ENCODE data around the gene RBM23.
"Not testable (repeated sequence)": the region's sequence is repeated elsewhere in the genome, so short reads cannot be mapped to it uniquely, and the experiment has no call there.

Gene RBM23

DNA sequence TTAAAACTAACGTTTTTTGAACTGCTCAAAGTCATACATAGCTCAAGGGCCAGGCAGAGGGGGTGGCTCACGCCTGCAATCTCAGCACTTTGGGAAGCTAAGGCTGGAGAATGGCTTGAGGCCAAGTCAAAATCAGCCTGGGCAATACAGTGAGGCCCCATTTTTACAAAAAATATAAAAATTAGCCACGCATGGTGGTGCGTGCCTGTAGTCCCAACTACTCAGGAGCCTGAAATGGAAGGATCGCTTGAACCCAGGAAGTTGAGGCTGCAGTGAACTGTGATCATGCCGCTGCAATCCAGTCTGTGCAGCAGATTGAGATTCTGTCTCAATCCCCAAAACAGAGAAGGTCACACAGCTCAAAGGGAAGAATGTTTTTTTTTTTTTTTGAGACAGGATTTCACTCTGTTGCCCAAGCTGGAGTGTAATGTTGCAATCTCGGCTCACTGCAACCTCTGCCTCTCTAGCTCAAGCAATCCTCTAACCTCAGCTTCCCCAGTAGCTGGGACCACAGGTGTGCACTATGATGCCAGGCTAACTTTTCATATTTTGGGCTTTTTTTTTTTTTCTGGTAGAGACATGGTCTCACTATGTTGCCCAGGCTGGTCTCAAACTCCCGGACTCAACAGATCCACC lies 2.9 kb downstream of the RBM23 start:
- DNase-seq (ENCODE audit: low read depth in 2 of 2) = no peak

GRCh38 chr14:22914836-22915235 lies 4.1 kb downstream of the RBM23 start:
- not testable (repeated sequence) for DNase-seq (ENCODE audit: low read depth in 2 of 2)

DNA sequence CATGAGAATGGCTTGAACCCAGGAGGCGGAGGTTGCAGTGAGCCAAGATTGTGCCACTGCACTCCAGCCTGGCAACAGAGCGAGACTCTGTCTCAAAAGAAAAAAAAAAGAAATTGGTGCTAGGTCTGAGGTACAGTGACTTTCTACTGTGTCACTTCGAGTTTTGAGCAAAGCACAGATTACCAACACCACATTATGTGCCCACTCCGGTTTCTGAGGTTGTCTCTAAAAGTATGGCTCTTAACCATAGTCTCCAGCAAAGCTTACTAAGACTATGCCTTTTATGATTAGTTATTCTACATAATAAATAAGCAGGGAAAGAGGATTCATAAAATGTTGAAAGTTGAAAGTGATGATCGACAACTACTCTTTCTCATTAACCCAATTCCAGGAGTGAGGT lies 8.0 kb downstream of the RBM23 start:
- DNase-seq (ENCODE audit: low read depth in 2 of 2) = no peak

DNA sequence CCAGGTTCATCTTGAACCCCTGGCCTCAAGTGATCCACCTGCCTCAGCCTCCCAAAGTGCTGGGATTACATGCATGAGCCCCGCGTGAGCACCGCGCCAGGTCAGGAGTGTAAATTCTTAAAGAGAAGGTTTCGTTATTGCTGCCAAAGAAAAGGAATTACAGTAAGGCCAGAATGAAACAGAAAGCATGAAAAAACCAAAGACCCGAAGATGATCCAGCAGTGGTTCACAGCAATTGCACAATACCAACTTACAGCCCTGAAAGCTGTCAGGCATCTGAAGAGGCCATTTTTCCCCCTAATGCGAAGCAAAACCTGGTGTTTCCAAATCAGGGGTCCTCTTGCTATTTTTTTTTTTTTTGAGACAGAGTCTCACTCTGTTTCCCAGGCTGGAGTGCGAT lies 10.3 kb downstream of the RBM23 start:
- DNase-seq (ENCODE audit: low read depth in 2 of 2) = no peak

DNA sequence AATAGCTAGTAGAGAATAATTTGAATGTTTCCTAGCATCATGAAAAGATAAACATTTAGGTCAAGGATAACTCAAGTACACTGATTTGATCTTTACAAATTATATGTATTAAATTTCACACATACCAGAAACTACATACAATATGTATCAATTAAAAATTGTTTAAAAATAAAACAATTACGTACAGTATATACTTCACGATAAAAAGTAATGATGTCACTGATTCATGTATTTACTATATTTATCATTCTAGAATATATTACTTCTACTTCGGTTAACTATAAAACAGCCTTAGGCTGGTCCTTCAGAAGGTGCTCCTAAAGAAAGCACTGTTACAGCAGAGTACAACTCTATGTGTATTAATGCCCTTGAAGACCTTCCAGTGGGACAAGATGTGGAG lies 11.5 kb downstream of the RBM23 start:
- DNase-seq (ENCODE audit: low read depth in 2 of 2) = no peak

- DNase-seq (ENCODE audit: low read depth in 2 of 2) = no peak
Observed at GRCh38 chr14:22906073-22906472, 12.9 kb downstream of the RBM23 start.

GRCh38 chr14:22905627-22906026 lies 13.3 kb downstream of the RBM23 start:
- no peak for DNase-seq (ENCODE audit: low read depth in 2 of 2)

DNA sequence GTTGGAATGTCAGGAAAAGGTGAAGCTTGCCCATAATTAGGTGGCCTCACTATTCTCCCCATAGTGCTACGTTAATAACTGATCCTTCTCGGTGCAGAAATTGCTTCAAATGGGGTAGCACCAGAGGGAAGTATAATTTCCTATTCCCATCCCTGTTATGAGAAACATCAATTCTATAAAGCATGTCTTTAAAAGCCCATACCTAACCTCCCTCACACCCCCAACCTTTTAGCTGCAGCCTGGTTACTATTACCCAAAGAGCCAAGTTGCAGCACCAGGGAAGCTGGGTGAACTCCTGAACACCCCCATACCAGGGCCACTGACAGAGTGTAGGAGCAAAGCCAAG lies 15.2 kb downstream of the RBM23 start:
- DNase-seq (ENCODE audit: low read depth in 2 of 2) = no peak

DNA sequence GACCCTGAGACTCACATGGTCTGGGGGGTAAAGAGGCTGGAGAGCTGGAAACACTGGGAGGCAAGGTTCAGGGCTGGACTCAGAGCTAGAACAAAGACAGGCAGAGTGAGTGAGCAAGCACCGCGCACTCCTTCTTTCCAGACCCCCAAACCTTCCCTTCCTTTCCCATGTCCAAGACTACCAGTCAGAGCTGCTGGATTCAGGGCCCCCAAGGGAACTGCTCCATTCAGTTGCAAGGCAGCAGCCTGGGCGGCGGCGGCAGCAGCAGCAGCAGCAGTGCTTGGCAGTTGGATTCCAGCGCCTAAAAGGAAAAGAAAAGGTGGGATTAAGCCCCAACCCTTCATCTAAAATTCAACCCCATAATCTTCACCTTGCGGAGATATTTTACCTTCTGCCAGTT lies 17.1 kb downstream of the RBM23 start:
- DNase-seq (ENCODE audit: low read depth in 2 of 2) = no peak

- DNase-seq (ENCODE audit: low read depth in 2 of 2) = peak in 1 of 2 donors; percentile 7
Observed at GRCh38 chr14:22900081-22900799, 18.7 kb downstream of the RBM23 start.

GRCh38 chr14:22898302-22899090 lies 20.5 kb downstream of the RBM23 start:
- no peak for DNase-seq (ENCODE audit: low read depth in 2 of 2)

- DNase-seq (ENCODE audit: low read depth in 2 of 2) = no peak
Observed at GRCh38 chr14:22897357-22897756, 21.6 kb downstream of the RBM23 start.

GRCh38 chr14:22896760-22897159 lies 22.2 kb downstream of the RBM23 start:
- no peak for DNase-seq (ENCODE audit: low read depth in 2 of 2)

GRCh38 chr14:22896356-22896755 lies 22.6 kb downstream of the RBM23 start:
- no peak for DNase-seq (ENCODE audit: low read depth in 2 of 2)

DNA sequence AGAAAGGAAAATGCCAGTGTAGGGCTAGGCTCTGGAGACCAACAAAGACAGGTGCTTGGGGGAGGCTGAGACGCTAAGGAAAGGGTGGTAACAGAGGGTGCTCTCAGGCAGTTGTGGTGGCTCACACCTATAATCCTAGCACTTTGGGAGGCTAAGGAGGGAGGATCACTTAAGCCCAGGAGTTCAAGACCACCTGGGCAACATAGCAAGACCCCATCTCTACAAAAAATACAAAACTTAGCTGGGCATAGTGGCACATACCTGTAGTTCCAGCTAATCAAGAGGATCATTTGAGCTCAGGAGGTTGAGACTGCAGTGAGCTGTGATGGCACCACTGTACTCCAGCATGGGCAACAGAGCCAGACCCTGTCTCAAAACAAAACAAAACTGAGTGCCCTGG lies 23.5 kb downstream of the RBM23 start:
- no peak for DNase-seq (ENCODE audit: low read depth in 2 of 2)

- no peak for DNase-seq (ENCODE audit: low read depth in 2 of 2)
Observed at GRCh38 chr14:22893706-22894105, 25.2 kb downstream of the RBM23 start.

DNA sequence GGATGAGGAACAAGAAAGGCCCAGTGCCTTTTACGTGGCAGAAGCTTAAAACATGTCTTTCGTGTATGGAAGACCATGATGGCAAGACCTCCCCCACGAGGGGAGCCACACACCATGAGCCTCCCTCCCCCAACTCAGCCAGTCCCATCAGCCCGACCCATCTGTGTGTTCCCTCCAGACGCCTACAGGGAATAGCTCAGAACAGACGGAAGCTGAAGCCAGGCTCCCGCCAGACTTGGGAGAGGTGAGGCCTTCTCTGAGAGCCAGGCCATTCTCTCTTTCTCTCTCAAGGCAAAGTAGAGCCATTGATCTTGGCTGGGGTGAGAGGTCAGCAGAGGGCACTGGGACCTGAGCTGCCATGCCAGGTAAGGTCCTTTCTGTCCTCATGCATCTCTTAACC lies 26.5 kb downstream of the RBM23 start:
- DNase-seq (ENCODE audit: low read depth in 2 of 2) = no peak

DNA sequence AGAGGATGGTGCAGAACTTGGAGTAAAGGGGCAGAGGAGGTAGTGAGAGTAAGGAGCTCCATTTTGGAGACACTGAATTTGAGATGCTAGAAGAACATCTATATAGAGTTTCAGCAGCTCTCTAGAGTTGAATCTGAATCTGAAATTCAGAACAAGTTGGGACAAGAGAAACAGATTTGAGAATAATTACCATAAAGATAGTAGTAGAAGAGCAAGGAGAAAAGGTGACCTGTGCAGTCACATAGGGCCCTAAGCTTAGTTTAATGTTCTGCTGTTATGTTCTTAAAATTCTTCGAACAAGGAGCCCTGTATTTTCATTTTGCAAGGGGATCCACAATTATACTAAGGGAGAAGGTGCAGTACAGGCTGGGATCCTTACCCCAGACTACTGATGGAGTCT lies 28.5 kb downstream of the RBM23 start:
- no peak for DNase-seq (ENCODE audit: low read depth in 2 of 2)

GRCh38 chr14:22888662-22889061 lies 30.3 kb downstream of the RBM23 start:
- no peak for DNase-seq (ENCODE audit: low read depth in 2 of 2)

- no peak for DNase-seq (ENCODE audit: low read depth in 2 of 2)
Observed at GRCh38 chr14:22887990-22888378, 31.0 kb downstream of the RBM23 start.

DNA sequence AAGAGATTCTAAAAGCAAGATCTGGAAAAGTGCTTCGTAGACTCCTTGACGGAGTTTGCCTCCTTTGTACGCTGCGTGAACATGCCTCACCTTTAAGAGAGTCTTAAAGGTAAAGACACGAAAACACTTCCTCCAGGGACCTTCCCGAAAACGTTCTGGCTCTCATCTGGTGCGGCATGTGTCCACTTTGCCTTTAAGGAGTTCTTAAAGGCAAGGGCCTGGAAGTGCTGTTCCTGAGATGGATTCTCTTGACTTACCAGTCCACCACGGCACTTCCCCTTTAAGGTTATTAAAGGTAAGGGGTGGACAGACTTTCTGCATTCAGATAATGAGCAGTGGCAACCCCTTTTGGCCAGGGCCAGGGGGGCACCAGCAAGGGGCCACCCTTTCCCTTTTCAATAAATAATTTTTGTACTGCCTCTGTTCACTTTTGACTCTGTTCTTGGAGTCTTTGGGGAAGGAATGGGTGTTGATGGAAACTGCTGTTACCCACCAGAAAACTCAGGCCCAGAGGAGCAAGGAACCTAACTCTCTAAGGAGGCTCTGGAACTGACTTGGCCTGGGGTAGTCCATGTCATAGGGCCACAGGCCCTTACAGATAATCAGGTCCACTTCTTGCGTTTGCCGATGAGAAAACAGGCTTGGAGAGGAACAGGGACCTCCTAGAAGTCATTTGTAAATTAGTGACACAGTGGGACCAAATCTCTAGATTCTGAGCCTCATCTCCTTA lies 31.5 kb downstream of the RBM23 start:
- DNase-seq (ENCODE audit: low read depth in 2 of 2) = no peak

- DNase-seq (ENCODE audit: low read depth in 2 of 2) = peak; percentile 46 to 56
Observed at GRCh38 chr14:22886500-22887259, 32.3 kb downstream of the RBM23 start.
